Ascending aorta (tissue), 2 donors: ENCODE data around the gene RASSF8. TPM values are rescaled to one million over a fixed set of nuclear protein-coding genes. Genes with fewer than 3 reads are reported as not detected.

Source experiments
- DNase-seq, 2 donors: peaks; one replicate each; pipeline ENCODE4 v3.0.0-alpha.2; 2019; ENCODE audit warnings: low spot score in 2 of 2
- H3K27ac ChIP-seq, 2 donors: fragments of 200-600 bp; sonication (generic); one replicate each; pipeline ENCODE4 v1.5.1; 2016 to 2017; ENCODE audit warnings: mild to moderate bottlenecking in 1 of 2
- H3K27me3 ChIP-seq: fragments of 200-600 bp; sonication (generic); one replicate; pipeline ENCODE4 v1.5.1; 2017
- H3K36me3 ChIP-seq, 2 donors: fragments of 200-600 bp; sonication (generic); one replicate each; pipeline ENCODE4 v1.5.1; 2016
- H3K4me1 ChIP-seq, 2 donors: fragments of 200-600 bp; sonication (generic); one replicate each; pipeline ENCODE4 v1.5.1; 2016 to 2017; ENCODE audit warnings: mild to moderate bottlenecking in 1 of 2
- H3K4me3 ChIP-seq, 2 donors: fragments of 200-600 bp; sonication (generic); one replicate each; pipeline ENCODE4 v1.5.1; 2016 to 2017; ENCODE audit warnings: mild to moderate bottlenecking in 1 of 2
- H3K9me3 ChIP-seq, 2 donors: fragments of 200-600 bp; sonication (generic); one replicate each; pipeline ENCODE4 v1.5.1; 2016
- intact Hi-C: fragments of 100-400 bp; cut with DNase I; formaldehyde crosslinking; loops from one replicate; pipeline ENCODE4 v1.15.1; 2023
- total RNA-seq: library from RNA; depleted of rRNA; stranded (reverse); fragments of >200 nt; gene quantifications from one replicate; pipeline ENCODE4 v1.1.0, GENCODE V29; 2016
- TF ChIP-seq, protein P1 (sequence below), 3 experiments: fragments of 200-600 bp in 2 of 3; fragments of 450-650 bp in 1 of 3; sonication (generic) in 2 of 3; IDR thresholded peaks; one replicate each; pipeline ENCODE4 v1.5.1; 2016 to 2019; ENCODE audit warnings: antibody characterized with exemption in 3 of 3, mild to moderate bottlenecking in 1 of 3, moderate library complexity in 1 of 3

The RASSF8 gene
- total RNA-seq, 1 donor from 2014 or later = 92.1 TPM

DNA sequence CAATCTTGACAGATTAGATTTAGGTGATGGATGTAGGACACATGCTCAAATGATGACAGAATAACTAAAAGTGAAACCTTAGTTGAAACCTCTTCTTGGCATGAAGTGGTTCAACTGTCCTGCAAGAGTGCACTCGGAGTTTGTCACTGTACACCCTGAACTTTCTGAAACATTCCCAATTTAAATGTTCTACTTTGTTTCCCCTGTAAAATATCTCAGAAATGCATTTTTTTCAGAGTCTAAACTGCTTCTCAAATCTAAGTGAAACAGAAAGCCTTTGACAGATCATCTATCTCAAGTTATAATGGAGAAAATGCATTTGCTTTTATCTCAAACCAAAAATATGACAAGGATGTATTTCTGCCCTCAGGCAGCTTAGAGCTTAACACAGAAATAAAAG lies 100.3 kb downstream of the RASSF8 start:
- H3K9me3 ChIP-seq = no peaks in the 10 kb centered on the region
- TF ChIP-seq, protein P1, sequence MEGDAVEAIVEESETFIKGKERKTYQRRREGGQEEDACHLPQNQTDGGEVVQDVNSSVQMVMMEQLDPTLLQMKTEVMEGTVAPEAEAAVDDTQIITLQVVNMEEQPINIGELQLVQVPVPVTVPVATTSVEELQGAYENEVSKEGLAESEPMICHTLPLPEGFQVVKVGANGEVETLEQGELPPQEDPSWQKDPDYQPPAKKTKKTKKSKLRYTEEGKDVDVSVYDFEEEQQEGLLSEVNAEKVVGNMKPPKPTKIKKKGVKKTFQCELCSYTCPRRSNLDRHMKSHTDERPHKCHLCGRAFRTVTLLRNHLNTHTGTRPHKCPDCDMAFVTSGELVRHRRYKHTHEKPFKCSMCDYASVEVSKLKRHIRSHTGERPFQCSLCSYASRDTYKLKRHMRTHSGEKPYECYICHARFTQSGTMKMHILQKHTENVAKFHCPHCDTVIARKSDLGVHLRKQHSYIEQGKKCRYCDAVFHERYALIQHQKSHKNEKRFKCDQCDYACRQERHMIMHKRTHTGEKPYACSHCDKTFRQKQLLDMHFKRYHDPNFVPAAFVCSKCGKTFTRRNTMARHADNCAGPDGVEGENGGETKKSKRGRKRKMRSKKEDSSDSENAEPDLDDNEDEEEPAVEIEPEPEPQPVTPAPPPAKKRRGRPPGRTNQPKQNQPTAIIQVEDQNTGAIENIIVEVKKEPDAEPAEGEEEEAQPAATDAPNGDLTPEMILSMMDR (IDR thresholded peaks at IDR 0.05) = no peak
- H3K27ac ChIP-seq = no peak overlapping the region
- H3K36me3 ChIP-seq = no peaks in the 10 kb centered on the region
- peaks cover 0 to 7% of the 10 kb centered on the region in 2 donors for H3K4me1 ChIP-seq
- intact Hi-C loops = no loop called here
- H3K27me3 ChIP-seq = no peaks in the 10 kb centered on the region
- no peak overlapping the region for H3K4me3 ChIP-seq
- DNase-seq = no peak

DNA sequence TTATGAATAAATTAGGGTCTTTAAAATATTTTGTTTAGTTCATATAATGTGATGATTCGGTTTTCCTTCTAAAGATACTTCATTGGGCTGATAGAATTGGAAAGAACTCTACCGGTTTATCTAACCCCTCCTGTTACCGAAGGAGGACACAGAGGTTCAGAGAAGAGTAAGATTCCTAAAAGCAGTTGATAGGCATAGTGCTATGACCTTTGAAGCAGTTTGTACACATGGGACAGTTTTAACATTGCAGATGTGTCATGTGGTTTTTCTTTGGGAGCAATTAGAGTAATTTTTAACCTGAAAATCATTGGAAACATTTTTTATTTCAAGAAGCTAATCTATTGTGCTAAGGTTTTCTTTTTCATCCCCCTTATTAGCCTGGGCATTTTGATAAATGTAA lies 103.5 kb downstream of the RASSF8 start:
- H3K4me1 ChIP-seq = no peaks in the 10 kb centered on the region
- TF ChIP-seq, protein P1 (IDR thresholded peaks at IDR 0.05) = no peak
- no peaks in the 10 kb centered on the region for H3K9me3 ChIP-seq
- no peak for DNase-seq
- intact Hi-C loops = no loop called here
- H3K4me3 ChIP-seq = no peak overlapping the region
- no peaks in the 10 kb centered on the region for H3K27me3 ChIP-seq
- H3K36me3 ChIP-seq = no peaks in the 10 kb centered on the region
- no peak overlapping the region for H3K27ac ChIP-seq

DNA sequence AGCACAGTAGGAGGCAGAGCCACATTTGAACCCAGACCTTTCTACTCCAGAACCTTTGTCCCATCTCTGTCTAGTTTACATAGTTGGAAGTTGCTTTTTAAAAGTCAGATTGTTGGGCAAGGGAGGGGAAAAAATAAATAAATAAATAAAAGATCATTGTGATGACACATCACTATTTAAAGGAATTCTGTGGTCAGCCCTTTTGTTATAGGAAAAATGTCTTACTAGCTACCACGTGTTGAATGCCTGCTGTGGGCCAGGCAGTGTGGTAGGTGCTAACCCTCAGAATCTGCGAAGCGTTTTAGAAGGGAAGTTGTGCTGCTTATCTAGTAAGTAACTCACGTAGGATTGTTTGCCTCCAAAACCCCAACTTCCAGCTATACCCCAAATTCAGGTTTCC lies 104.1 kb downstream of the RASSF8 start:
- no peak overlapping the region for H3K27ac ChIP-seq
- TF ChIP-seq, protein P1 (IDR thresholded peaks at IDR 0.05) = no peak
- H3K27me3 ChIP-seq = no peaks in the 10 kb centered on the region
- intact Hi-C loops = no loop called here
- H3K4me1 ChIP-seq = no peaks in the 10 kb centered on the region
- H3K4me3 ChIP-seq = no peak overlapping the region
- no peaks in the 10 kb centered on the region for H3K9me3 ChIP-seq
- no peak for DNase-seq
- H3K36me3 ChIP-seq = no peaks in the 10 kb centered on the region

DNA sequence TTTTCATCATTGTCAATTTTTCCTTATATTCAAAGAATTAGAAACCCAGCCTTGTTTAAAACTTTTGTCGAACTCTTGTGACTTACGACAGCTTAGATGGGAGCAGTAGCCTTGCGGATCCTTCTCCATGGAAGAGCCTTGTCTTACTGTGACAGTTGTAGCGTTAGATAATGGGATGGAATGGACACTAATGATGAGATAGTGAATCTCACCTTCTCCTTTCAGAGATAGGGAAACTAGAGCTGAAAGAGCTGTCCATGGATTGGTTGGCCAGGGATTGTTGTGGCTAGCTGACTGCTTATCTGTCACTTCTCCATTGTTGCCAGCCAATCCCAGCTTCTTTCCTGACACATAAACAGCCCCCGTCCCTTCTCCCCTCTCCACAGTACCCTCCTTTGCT lies 107.0 kb downstream of the RASSF8 start:
- intact Hi-C loops = no loop called here
- no peaks in the 10 kb centered on the region for H3K4me1 ChIP-seq
- no peaks in the 10 kb centered on the region for H3K9me3 ChIP-seq
- H3K27me3 ChIP-seq = no peaks in the 10 kb centered on the region
- no peaks in the 10 kb centered on the region for H3K36me3 ChIP-seq
- TF ChIP-seq, protein P1 (IDR thresholded peaks at IDR 0.05) = no peak
- DNase-seq = no peak
- no peak overlapping the region for H3K27ac ChIP-seq
- no peak overlapping the region for H3K4me3 ChIP-seq

DNA sequence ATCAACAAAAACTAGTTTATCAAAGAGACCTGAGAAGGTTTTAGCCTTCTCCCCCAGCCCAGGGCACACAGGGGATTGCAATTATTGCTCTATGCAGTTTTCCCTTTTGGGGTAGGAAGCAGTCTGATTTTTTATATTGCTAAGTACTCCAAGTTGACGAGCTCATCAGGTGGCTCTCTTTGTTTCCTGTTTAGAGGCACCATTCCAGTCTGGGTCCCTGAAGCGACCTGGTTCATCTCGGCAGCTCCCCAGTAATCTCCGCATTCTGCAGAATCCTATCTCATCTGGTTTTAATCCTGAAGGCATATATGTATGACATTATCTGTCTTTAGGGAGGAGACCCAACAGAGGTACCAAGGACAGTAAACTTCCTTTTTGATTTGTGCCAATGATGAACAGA lies 110.0 kb downstream of the RASSF8 start:
- Histone ChIP-seq H3K4me3 (no peak overlapping the region), H3K27me3 (no peaks in the 10 kb centered on the region), H3K9me3 (no peaks in the 10 kb centered on the region), H3K27ac (no peak overlapping the region), H3K4me1 (no peaks in the 10 kb centered on the region), H3K36me3 (no peaks in the 10 kb centered on the region)
- no peak for DNase-seq
- intact Hi-C loops = no loop called here
- TF ChIP-seq, protein P1 (IDR thresholded peaks at IDR 0.05) = no peak

DNA sequence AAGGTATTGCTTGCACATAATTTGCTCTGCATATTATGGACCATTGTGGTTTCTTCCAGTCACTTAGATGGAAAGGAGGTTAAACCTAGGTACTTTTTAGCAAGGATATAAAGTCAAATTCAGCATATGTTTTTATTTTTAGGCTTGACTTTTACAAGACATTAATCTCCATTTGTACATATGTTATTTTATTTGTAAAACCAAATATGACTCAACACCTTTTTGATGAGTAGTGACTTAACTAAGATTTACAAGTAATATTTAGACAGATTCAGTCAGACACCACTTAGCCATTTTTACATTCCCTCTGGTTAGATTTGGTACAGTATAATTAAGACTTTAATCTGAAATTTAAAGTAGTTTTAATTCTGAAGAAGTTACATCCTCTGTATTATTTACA lies 111.3 kb downstream of the RASSF8 start:
- Histone ChIP-seq H3K4me3 (no peak overlapping the region), H3K36me3 (no peaks in the 10 kb centered on the region), H3K27me3 (no peaks in the 10 kb centered on the region), H3K27ac (no peak overlapping the region), H3K9me3 (no peaks in the 10 kb centered on the region), H3K4me1 (no peaks in the 10 kb centered on the region)
- DNase-seq = no peak
- TF ChIP-seq, protein P1 (IDR thresholded peaks at IDR 0.05) = no peak
- intact Hi-C loops = no loop called here
